GM18526 (cell line): Measurements from ENCODE around the gene PLPPR2.

Experiments used
- POLR2A ChIP-seq: IDR thresholded peaks from 3 replicates; pipeline ENCODE4 v1.6.1; 2011; ENCODE audit not compliant: insufficient read length; ENCODE audit errors: extremely low read depth

The PLPPR2 gene

GRCh38 chr19:11355160-11356073 lies at the start of gene PLPPR2:
Gene PLPPR2, plus strand, starts transcription at chr19:11355432. Its CDS starts 2,242 bp downstream, at chr19:11357674.
- peak; percentile 30 for TF ChIP-seq POLR2A

GRCh38 chr19:11306337-11306736 lies 48.9 kb upstream of the PLPPR2 start:
- TF ChIP-seq POLR2A: no peak

- no peak for TF ChIP-seq POLR2A
These were observed 33.8 kb upstream of the PLPPR2 start for GRCh38 chr19:11321191-11322126.

GRCh38 chr19:11322269-11323024 lies 32.8 kb upstream of the PLPPR2 start:
- TF ChIP-seq POLR2A: no peak

- TF ChIP-seq POLR2A: no peak
These were observed 31.6 kb upstream of the PLPPR2 start for GRCh38 chr19:11323601-11324078.

- no peak for TF ChIP-seq POLR2A
These were observed 31.1 kb upstream of the PLPPR2 start for GRCh38 chr19:11324079-11324661.

- no peak for TF ChIP-seq POLR2A
These were observed 30.4 kb upstream of the PLPPR2 start for GRCh38 chr19:11324748-11325389.

- no peak for TF ChIP-seq POLR2A
These were observed 29.7 kb upstream of the PLPPR2 start for GRCh38 chr19:11325544-11325943.

GRCh38 chr19:11330127-11330526 lies 25.1 kb upstream of the PLPPR2 start:
- TF ChIP-seq POLR2A: no peak

GRCh38 chr19:11331502-11331901 lies 23.7 kb upstream of the PLPPR2 start:
- no peak for TF ChIP-seq POLR2A

GRCh38 chr19:11332822-11333221 lies 22.4 kb upstream of the PLPPR2 start:
- TF ChIP-seq POLR2A: no peak

- no peak for TF ChIP-seq POLR2A
These were observed 19.6 kb upstream of the PLPPR2 start for GRCh38 chr19:11335449-11336146.

- no peak for TF ChIP-seq POLR2A
These were observed 18.2 kb upstream of the PLPPR2 start for GRCh38 chr19:11337080-11337479.
